GM12891 (cell line): ENCODE data around the gene AHRR.

ENCODE experiments used
- DNase-seq: peaks from one replicate; pipeline ENCODE4 v3.0.0; 2011; ENCODE audit warnings: low spot score; ENCODE audit not compliant: insufficient read length
- FAIRE-seq: peaks from 2 replicates; lab custom pipeline; 2011; peaks lifted over from hg19 to GRCh38; lab: Jason Lieb, UNC
- PAX5 ChIP-seq: IDR thresholded peaks from 2 replicates; pipeline ENCODE4 v1.6.1; 2011; ENCODE audit warnings: low read length, moderate library complexity, mild to moderate bottlenecking; ENCODE audit not compliant: insufficient read depth, severe bottlenecking
- POLR2A ChIP-seq: IDR thresholded peaks from 2 replicates; pipeline ENCODE4 v1.6.1; 2011; ENCODE audit warnings: low read depth, low read length, control low read depth
- POLR2AphosphoS5 ChIP-seq: IDR thresholded peaks from 2 replicates; pipeline ENCODE4 v1.6.1; 2011; ENCODE audit warnings: low read depth, low read length, control low read depth
- POU2F2 ChIP-seq: IDR thresholded peaks from 2 replicates; pipeline ENCODE4 v1.6.1; 2011; ENCODE audit warnings: low read depth, mild to moderate bottlenecking, control low read depth, low read length, moderate library complexity
- SPI1 ChIP-seq: IDR thresholded peaks from 2 replicates; pipeline ENCODE4 v1.6.1; 2011; ENCODE audit warnings: low read depth, low read length, control low read depth
- TAF1 ChIP-seq: IDR thresholded peaks from 2 replicates; pipeline ENCODE4 v1.6.1; 2011; ENCODE audit warnings: low read depth, low read length, control low read depth

AHRR gene

DNA sequence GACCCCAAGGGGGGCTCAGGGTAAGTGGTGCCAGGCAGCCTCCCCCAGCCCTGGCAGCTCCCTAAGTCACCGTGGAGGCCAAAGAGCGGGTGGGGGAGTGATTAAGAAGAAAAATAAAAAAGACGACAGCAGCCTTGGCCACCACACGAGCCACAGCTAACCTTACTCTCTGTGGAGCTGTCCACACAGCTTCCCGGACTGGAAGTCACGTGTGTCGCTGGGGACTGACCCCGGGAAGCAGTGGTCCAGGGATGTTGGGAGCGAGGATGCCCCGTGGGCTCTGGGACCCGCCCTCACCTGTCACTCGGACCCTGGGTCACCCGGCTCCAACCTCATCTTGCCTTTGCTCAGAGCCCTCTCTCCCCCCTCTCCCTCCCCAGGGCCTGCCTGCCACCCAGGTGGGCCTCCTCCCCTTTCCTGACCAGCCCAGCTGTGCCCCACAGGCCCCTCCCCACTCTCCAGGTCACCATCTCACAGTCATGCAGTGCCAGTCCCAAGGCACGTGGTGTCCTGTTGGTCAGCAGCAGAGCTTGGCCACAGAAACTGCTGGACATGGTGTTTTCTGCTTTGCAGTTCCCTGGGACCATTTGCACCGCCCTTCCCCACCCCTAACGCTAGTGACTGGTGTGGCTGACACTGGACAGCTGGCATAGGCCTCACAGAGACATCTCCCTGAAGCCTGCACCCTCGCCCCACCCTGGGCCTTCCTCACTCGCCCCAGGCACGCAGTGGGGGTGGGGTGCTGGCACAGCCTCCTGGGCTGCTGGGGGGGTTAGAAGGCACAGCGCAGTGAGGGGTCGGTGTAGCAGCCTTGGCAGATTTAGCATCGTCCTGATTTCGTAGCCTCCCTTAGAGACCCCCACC, 111.6 kb downstream of the AHRR start:
- FAIRE-seq, result no peak
- TF ChIP-seq POLR2AphosphoS5 (peak; percentile 25; the same call in 1 of the 2 replicates), POLR2A (peak; percentile 38; the same call in 1 of the 2 replicates), TAF1 (no peak), POU2F2 (no peak)

DNA sequence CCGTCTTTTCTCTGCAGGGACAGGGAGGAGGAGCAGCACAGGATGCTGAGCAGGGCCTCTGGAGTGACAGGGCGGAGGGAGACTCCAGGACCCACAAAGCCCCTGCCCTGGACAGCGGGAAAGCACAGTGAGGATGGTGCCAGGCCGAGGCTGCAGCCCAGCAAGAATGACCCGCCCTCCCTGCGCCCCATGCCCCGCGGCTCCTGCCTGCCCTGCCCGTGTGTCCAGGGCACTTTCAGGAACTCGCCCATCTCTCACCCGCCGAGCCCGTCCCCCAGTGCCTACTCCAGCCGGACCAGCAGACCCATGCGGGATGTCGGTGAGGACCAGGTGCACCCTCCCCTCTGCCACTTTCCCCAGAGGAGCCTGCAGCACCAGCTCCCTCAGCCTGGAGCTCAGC, 112.3 kb downstream of the AHRR start:
- DNase-seq (no peak), FAIRE-seq (no peak)
- TF ChIP-seq POLR2A, result peak; percentile 41; the same call in 1 of the 2 replicates
- TF ChIP-seq PAX5, result no peak
- no peak for TF ChIP-seq SPI1
- no peak for TF ChIP-seq POLR2AphosphoS5

More for the DNA sequence above, 111.6 kb downstream of the AHRR start:
- no peak for DNase-seq

DNA sequence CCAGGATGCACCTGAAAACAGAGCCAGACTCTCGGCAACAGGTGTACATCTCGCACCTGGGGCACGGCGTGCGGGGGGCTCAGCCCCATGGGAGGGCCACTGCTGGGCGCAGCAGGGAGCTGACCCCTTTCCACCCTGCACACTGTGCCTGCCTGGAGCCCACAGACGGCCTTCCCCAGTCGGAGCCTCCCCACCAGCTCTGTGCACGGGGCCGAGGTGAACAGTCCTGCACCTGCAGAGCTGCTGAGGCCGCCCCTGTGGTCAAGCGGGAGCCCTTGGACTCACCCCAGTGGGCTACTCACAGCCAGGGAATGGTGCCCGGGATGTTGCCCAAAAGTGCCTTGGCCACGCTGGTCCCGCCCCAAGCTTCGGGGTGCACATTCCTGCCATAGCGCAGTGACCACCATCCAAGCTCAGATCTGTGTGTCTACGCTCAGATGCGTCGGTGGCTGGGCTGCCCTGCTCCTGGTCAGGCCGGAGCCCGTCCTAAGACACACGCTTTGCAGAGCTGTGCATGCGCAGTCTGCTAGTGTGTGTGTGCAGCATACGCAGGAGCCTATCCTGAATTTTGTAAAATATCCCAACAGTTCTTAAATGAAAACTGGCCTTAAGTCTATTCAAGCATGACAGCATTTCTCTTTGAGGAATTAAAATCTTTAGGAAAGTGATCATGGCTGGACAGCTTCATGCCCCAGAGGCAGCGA, 113.1 kb downstream of the AHRR start:
- DNase-seq (no peak), FAIRE-seq (no peak)
- TF ChIP-seq PAX5 (no peak), SPI1 (no peak), POLR2AphosphoS5 (0 out of 2 replicates have a peak, but pooled peaks have one; percentile 30), POU2F2 (no peak)

DNA sequence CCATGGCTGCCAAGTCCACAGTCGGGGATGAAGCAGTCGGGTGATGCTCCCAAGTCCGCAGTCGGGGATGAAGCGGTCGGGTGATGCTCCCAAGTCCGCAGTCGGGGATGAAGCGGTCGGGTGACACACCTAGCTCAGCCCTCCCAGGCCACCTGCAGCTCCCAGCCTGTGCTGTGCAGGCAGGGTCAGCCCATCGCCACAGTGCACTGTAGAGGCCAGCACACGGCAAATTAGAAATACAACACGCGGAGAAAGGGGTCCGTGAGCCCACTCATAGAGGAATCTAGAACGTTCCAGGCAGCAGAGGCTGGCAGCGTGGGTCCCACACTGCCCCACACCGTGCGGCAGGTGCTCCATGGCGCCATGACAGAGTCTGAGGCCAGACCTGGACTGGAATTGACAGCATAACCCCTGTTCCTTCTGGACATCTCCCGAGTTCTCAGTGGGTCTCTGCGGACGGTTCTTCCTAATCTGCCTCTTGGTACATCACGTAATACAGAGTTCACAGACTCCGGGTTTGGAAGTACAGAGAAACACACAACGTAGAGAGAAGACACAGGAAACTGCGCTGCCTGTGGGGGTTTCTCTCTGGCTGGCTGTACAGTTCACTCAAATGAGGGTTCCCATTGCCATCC, 113.8 kb downstream of the AHRR start:
- DNase-seq (no peak), FAIRE-seq (no peak)
- TF ChIP-seq POLR2AphosphoS5 (no peak), POLR2A (no peak), PAX5 (no peak), SPI1 (no peak), TAF1 (no peak), POU2F2 (no peak)

DNA sequence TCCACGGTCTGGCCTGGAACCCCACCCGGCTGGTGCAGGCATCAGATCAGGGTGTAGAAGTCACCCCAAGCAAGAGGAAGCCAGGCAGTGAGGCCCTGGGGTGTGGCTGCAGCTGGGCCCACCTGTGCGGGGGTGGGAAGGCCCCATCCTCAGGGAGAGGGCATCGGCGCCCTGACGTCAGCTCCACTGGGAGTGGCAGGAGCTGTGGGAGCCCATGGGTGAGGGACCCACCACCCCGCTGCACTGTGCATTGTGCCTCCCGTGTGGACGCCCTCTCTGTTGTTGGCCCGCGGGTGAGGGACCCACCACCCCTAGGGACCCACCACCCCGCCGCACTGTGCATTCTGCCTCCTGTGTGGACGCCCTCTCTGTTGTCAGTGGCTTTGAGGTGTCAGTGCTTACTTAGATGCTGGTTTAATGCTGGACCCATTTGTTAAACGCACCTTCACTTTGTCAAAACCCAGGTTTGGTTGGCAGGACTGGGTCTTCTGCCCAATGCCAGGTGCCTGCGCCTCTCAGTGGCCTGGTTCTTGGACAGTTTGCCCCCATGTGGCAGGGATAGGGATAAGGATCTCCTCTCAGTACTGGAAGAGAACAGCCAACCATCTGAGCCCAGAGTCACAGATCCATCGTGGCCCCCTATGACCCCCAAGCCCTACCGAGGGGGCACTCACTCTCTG, 114.6 kb downstream of the AHRR start:
- TF ChIP-seq TAF1 (no peak), PAX5 (no peak), POLR2AphosphoS5 (peak; percentile 78), POLR2A (0 out of 2 replicates have a peak, but pooled peaks have one; percentile 12), POU2F2 (no peak), SPI1 (no peak)
- DNase-seq (no peak), FAIRE-seq (peak; percentile 68)

DNA sequence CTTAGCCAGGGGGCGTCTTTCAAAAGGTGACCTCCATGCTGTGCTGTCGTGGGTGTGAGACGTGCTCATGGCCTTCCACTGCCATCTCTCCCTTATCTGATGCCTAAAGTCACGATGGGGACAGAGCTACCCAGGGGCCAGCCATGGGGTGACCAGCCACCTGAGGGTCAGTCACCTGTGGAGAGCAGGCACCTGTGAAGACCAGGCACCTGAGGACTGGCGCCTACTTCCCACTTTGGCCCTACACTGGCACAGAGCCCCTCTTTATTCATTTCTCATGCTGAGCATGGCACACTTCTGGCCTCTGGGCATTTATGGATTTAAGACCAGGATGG, 115.1 kb downstream of the AHRR start:
- FAIRE-seq, result no peak
- TF ChIP-seq POLR2A (no peak; the same call in 1 of the 2 replicates), POU2F2 (no peak), PAX5 (no peak), TAF1 (no peak), POLR2AphosphoS5 (no peak; the same call in none of the 2 replicates), SPI1 (no peak)
- DNase-seq, result no peak

DNA sequence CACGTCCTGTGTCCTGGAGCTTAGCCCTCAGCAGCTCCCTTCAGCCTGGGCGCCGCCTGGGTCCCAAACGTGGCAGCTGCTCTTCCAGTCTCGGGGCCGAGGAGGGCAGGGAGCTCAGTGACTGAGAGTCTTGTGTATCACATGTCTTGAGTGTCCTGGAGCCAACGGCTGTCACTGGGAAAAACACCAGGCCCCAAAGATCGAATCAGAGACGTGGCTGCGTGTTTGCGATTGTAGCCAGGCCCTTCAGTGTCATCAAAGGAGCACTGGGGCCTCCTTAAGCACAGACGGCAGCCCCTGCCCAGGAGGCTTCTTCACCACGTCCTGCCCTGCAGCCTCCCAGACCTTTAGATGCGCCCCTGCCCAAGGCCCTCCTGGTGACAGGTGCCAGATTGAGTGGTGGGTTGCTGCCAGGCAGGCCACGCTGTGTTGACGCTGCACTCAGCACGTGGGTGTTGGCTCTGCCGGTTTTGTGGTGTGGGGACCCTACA, 115.8 kb downstream of the AHRR start:
- TF ChIP-seq TAF1 (no peak), PAX5 (no peak), POLR2A (peak; percentile 50; the same call in 1 of the 2 replicates), POU2F2 (no peak), POLR2AphosphoS5 (peak; percentile 50; the same call in 1 of the 2 replicates)
- DNase-seq (no peak), FAIRE-seq (no peak)

DNA sequence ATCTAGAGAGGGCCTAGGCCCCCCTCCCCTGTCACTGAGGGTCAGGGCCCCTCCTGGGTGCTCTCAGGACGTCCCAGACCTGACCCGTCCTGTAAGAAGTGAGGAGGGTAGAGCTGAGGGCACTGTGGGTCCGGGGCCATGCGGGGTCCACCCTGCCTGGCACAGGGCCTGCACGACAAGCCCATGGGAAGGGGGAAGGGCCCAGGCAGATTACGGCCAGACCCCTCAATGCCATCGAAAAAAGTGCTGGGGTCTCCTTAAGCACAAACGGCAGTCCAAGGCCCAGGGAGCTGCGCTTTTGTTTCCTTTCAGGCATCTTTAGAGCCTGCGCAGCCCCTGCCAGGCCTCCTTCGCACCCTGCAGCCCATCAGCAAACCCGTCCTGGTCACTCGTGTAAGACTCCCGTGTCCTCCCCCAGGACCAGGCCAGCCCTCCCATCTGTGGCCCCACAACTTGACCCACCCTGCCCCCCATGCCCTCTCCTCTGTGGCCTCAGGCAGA, 117.0 kb downstream of the AHRR start:
- TF ChIP-seq POLR2AphosphoS5, result peak; percentile 60; the same call in 1 of the 2 replicates
- TF ChIP-seq POLR2A, result peak; percentile 56
- TF ChIP-seq SPI1, result no peak
- TF ChIP-seq POU2F2, result 0 out of 2 replicates have a peak, but pooled peaks have one; percentile 57
- no peak for FAIRE-seq
- no peak for DNase-seq

- FAIRE-seq (no peak), DNase-seq (no peak)
- no peak for TF ChIP-seq POU2F2
- TF ChIP-seq PAX5, result no peak
- no peak for TF ChIP-seq SPI1
- no peak for TF ChIP-seq TAF1
- TF ChIP-seq POLR2AphosphoS5, result no peak
- TF ChIP-seq POLR2A, result no peak
Observed at GRCh38 chr5:439181-439580, 117.7 kb downstream of the AHRR start.
